MM.1S (cell line): ENCODE measurements around the gene CHEK1.

Source experiments
- CTCF ChIP-seq: fragments of 300-600 bp; sonication (generic); IDR thresholded peaks from 2 replicates; pipeline ENCODE4 v1.5.1; 2016; ENCODE audit warnings: antibody characterized with exemption, low read length, mixed read lengths
- EZH2 ChIP-seq: fragments of 300-600 bp; sonication (generic); optimal IDR thresholded peaks from 2 replicates; pipeline ENCODE3; 2017; ENCODE audit warnings: low read depth, mild to moderate bottlenecking, antibody characterized with exemption, low read length, mixed read lengths
- EZH2phosphoT487 ChIP-seq: fragments of 300-600 bp; sonication (generic); IDR thresholded peaks from 2 replicates; pipeline ENCODE4 v1.6.1; 2018; ENCODE audit warnings: antibody characterized with exemption, low read length

- TF ChIP-seq CTCF (no peak), EZH2 (no peak), EZH2phosphoT487 (no peak)
These were observed 77.1 kb downstream of the CHEK1 start for GRCh38 chr11:125701858-125702621.
